Activated B cell treated with CpG ODN at 0.5 μM for 24 hours (primary cell): Measurements from ENCODE around the gene B4GALT2. TPM values are rescaled to one million over a fixed set of nuclear protein-coding genes. Genes with fewer than 3 reads are reported as not detected.

Experiments
- ATAC-seq: fragments of 200-7000 bp; cut with Tn5 transposase; one replicate; pipeline ENCODE4 v1.10.0; 2021; ENCODE audit warnings: low read depth, mild to moderate bottlenecking, moderate library complexity
- CTCF ChIA-PET: fragments of 350-600 bp; sonication (Branson Sonifier 250); formaldehyde crosslinking; loops from one replicate; lab custom pipeline; 2021; ENCODE audit warnings: antibody characterized with exemption; lab: Charles Lee
- POLR2A ChIA-PET: fragments of 350-600 bp; sonication (Branson Sonifier 250); formaldehyde crosslinking; loops from one replicate; lab custom pipeline; 2021; ENCODE audit warnings: antibody characterized with exemption; lab: Charles Lee
- DNase-seq: peaks from one replicate; pipeline ENCODE4 v3.0.0; 2022
- H3K27ac Mint-ChIP-seq: one replicate; pipeline ENCODE4 v1.8.0; 2020; ENCODE audit warnings: mixed read lengths
- H3K27me3 Mint-ChIP-seq: one replicate; pipeline ENCODE4 v1.8.0; 2021; ENCODE audit warnings: mixed read lengths
- H3K36me3 Mint-ChIP-seq: one replicate; pipeline ENCODE4 v1.8.0; 2021; ENCODE audit warnings: low read depth, mixed read lengths
- H3K4me1 Mint-ChIP-seq: one replicate; pipeline ENCODE4 v1.8.0; 2021; ENCODE audit warnings: mixed read lengths
- H3K4me3 Mint-ChIP-seq: one replicate; pipeline ENCODE4 v1.8.0; 2020; ENCODE audit warnings: mild to moderate bottlenecking, mixed read lengths
- H3K9me3 Mint-ChIP-seq: one replicate; pipeline ENCODE4 v1.8.0; 2020; ENCODE audit warnings: mixed read lengths
- intact Hi-C: fragments of 100-400 bp; cut with micrococcal nuclease; formaldehyde crosslinking; loops from one replicate; pipeline ENCODE4 v1.15.1; 2024
- total RNA-seq: library from RNA; stranded (reverse); gene quantifications from 2 replicates; pipeline ENCODE4 v1.2.3, GENCODE V29; 2022
- TF ChIP-seq, protein P1 (sequence below): fragments of 200-600 bp; IDR thresholded peaks from one replicate; pipeline ENCODE4 v1.8.0; 2022; ENCODE audit warnings: antibody characterized with exemption, mild to moderate bottlenecking

B4GALT2 gene
- total RNA-seq, 1 donor from 2014 or later: 8.1 TPM

DNA sequence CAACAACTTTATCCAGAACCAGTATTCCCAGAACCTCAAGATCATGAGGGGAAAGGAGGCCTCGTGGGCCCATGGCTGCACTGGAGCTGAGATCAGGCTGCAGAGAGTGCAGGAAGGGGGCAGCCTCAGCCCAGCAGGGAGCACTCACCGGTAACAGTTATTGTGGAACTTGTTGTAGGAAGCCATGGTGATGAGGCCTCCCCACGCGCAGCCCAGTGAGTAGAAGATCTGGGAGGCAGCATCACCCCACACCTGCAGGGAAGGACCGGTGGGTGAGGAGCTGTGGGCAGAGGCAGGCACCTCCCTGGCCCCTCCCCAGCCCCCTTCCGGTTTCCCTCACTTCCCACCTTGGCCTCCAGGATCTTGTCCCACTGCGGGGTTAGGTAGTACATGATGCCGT is 23.2 kb downstream of the B4GALT2 start:
- H3K27me3 Mint-ChIP-seq: no peaks in the 10 kb centered on the region
- TF ChIP-seq, protein P1, sequence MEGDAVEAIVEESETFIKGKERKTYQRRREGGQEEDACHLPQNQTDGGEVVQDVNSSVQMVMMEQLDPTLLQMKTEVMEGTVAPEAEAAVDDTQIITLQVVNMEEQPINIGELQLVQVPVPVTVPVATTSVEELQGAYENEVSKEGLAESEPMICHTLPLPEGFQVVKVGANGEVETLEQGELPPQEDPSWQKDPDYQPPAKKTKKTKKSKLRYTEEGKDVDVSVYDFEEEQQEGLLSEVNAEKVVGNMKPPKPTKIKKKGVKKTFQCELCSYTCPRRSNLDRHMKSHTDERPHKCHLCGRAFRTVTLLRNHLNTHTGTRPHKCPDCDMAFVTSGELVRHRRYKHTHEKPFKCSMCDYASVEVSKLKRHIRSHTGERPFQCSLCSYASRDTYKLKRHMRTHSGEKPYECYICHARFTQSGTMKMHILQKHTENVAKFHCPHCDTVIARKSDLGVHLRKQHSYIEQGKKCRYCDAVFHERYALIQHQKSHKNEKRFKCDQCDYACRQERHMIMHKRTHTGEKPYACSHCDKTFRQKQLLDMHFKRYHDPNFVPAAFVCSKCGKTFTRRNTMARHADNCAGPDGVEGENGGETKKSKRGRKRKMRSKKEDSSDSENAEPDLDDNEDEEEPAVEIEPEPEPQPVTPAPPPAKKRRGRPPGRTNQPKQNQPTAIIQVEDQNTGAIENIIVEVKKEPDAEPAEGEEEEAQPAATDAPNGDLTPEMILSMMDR: no peak
- no peak overlapping the region for H3K4me3 Mint-ChIP-seq
- ATAC-seq (no peak), DNase-seq (no peak)
- POLR2A ChIA-PET: no interaction called here
- intact Hi-C loops: no loop called here
- no peaks in the 10 kb centered on the region for H3K36me3 Mint-ChIP-seq
- no peak overlapping the region for H3K27ac Mint-ChIP-seq
- no peaks in the 10 kb centered on the region for H3K9me3 Mint-ChIP-seq
- CTCF ChIA-PET: interaction anchor here (9.2 kb wide), 1 partner anchor 33 kb away, joined by 150 read pairs; no protein-coding TSS in a partner anchor
- H3K4me1 Mint-ChIP-seq: no peaks in the 10 kb centered on the region

DNA sequence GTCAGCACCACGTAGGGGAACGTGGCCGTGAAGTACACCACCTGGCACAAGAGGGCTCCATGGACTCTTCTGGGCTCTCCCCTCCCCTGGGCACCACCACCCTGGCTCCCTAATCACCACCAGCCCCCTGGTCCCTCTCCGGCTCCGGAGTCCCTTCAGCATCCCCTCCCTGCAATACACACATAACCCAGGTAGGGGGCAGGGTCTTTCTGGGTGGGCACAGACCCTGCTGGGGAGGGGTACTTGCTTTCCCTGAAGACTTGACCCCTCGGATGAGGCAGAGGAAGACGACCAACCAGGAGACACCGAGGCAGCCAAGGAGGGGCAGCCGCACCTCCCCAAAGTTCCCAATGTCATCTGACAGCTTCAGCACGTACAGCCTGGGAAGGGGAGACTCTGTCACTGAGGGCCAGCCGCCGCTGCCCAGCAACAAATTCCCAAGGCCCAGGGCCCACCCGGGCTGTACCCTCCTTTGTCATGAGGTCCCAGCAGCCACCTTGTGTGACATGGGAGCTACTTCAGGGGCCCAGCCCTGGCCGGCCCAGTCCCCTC is 23.7 kb downstream of the B4GALT2 start:
- H3K9me3 Mint-ChIP-seq: no peaks in the 10 kb centered on the region
- DNase-seq (no peak), ATAC-seq (no peak)
- intact Hi-C loops: no loop called here
- no peak overlapping the region for H3K4me3 Mint-ChIP-seq
- H3K4me1 Mint-ChIP-seq: no peaks in the 10 kb centered on the region
- H3K27ac Mint-ChIP-seq: no peak overlapping the region
- CTCF ChIA-PET: interaction anchor here (9.2 kb wide), 1 partner anchor 33 kb away, joined by 150 read pairs; no protein-coding TSS in a partner anchor
- H3K27me3 Mint-ChIP-seq: no peaks in the 10 kb centered on the region
- no peaks in the 10 kb centered on the region for H3K36me3 Mint-ChIP-seq
- POLR2A ChIA-PET: no interaction called here
- TF ChIP-seq, protein P1: no peak

DNA sequence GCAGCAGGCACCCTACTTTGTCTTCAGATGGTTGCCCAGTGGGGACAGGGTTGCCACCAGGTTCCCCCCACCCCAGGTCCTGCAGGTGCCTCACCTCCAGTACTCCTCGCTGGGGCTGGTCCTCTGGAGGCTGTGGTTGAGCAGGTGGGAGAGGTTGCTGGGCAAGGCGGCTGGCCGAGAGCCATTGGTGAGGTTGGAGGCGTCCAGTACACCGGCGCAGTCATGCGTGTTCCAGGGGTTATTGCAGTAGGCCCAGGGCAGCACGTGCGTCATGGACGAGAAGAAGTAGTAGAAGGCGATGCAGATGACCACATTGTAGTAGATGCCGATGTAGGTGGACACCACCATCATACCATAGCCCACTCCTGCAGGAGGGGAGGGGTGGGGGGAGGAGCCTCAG is 29.2 kb downstream of the B4GALT2 start:
- CTCF ChIA-PET: no interaction called here
- POLR2A ChIA-PET: interaction anchor here (0.6 kb wide), 1 partner anchor 14 kb away, joined by 5 read pairs; no protein-coding TSS in a partner anchor
- no peaks in the 10 kb centered on the region for H3K27me3 Mint-ChIP-seq
- TF ChIP-seq, protein P1: no peak
- intact Hi-C loops: no loop called here
- no peaks in the 10 kb centered on the region for H3K4me1 Mint-ChIP-seq
- ATAC-seq: no peak
- no peak for DNase-seq
- no peaks in the 10 kb centered on the region for H3K36me3 Mint-ChIP-seq
- no peak overlapping the region for H3K4me3 Mint-ChIP-seq
- H3K9me3 Mint-ChIP-seq: no peaks in the 10 kb centered on the region
- no peak overlapping the region for H3K27ac Mint-ChIP-seq

DNA sequence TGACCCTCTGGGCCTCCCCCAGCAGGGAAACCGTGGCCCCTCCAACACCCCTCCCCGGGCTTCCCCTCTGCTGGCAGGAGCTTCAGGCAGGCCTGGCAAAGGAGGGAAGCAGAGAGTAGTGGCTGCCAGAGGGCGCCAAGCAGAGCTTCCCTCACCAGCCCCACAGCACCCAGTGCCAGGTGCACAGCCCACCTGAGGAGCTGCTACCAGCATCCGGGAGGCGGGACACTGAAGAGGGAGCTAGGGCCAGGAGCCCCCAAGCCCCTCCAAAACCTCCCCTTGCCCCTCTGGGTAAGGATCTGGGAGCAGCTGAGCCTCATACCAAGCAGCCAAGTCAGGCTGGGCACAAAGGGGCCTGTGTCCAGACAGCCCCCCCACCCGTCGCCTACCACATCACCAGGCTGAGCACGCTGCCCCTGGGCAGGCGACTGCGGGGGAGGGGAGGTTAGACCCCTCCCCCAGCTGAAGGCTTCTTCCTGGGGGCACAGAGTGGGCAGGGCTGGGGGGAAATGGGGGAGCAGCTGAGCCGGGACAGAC is 32.0 kb downstream of the B4GALT2 start:
- Mint-ChIP-seq H3K4me3 (no peak overlapping the region), H3K27ac (no peak overlapping the region), H3K27me3 (peaks cover 6% of the 10 kb centered on the region), H3K4me1 (no peaks in the 10 kb centered on the region), H3K36me3 (no peaks in the 10 kb centered on the region), H3K9me3 (no peaks in the 10 kb centered on the region)
- DNase-seq: no peak
- no peak for ATAC-seq
- intact Hi-C loops: no loop called here
- ChIA-PET CTCF (interaction anchor here (1.0 to 3.1 kb wide), 2 partner anchors 26 to 37 kb away, joined by 3 to 10 read pairs; no protein-coding TSS in a partner anchor), POLR2A (interaction anchor here (0.6 kb wide), 1 partner anchor 1555 kb away, joined by 3 read pairs; no protein-coding TSS in a partner anchor)
- TF ChIP-seq, protein P1: no peak

DNA sequence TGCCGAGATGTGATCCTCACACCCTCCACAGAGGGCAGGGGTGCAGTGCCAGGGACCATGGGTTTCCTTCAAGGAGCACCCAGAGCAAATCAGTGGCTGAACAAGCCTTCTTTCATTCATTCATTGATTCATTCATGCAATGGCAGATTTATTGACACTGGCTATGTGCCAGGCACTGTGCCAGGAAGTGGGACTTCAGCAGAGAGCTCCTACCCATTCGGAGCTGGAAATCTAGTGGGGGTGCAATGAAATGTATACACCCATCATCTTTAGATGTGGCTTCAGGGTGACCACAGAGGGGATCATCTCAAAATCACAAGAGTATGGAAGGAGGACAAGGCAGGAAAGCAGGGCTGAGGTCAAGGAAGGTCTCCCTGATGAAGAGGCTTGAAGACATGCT is 33.4 kb downstream of the B4GALT2 start:
- Mint-ChIP-seq H3K9me3 (no peaks in the 10 kb centered on the region), H3K4me3 (no peak overlapping the region), H3K27ac (no peak overlapping the region), H3K27me3 (peaks cover 6% of the 10 kb centered on the region), H3K36me3 (no peaks in the 10 kb centered on the region), H3K4me1 (no peaks in the 10 kb centered on the region)
- DNase-seq: no peak
- intact Hi-C loops: no loop called here
- TF ChIP-seq, protein P1: no peak
- ChIA-PET POLR2A (no interaction called here), CTCF (interaction anchor here (3.1 kb wide), 1 partner anchor 35 kb away, joined by 10 read pairs; no protein-coding TSS in a partner anchor)
- no peak for ATAC-seq
